Measurements from ENCODE around the gene BANP.
"Not testable (repeated sequence)": the region's sequence is repeated elsewhere in the genome, so short reads cannot be mapped to it uniquely, and the experiment has no call there.

BANP gene

DNA sequence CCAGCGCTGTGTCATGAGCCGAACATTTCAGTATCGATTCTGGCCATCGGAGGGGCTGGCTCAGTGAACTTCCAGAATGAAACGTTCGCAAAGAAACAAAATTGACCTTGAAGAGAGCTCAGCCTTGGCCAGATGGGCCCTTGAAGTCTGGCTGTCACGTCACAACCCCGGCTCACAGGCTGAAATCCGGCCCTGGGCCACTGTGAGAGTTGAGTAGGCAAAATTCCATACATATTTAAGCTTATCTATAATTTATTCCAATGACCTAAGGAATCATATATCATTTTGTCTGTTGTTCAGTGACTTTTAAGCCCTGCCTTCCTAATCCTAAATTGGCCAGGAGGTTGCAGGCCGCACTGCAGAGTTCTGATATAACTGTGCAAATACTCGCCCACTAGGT is 170.2 kb downstream of the BANP start:
- DNase-seq (ENCODE audit: low read depth, low spot score), result not testable (repeated sequence)

DNA sequence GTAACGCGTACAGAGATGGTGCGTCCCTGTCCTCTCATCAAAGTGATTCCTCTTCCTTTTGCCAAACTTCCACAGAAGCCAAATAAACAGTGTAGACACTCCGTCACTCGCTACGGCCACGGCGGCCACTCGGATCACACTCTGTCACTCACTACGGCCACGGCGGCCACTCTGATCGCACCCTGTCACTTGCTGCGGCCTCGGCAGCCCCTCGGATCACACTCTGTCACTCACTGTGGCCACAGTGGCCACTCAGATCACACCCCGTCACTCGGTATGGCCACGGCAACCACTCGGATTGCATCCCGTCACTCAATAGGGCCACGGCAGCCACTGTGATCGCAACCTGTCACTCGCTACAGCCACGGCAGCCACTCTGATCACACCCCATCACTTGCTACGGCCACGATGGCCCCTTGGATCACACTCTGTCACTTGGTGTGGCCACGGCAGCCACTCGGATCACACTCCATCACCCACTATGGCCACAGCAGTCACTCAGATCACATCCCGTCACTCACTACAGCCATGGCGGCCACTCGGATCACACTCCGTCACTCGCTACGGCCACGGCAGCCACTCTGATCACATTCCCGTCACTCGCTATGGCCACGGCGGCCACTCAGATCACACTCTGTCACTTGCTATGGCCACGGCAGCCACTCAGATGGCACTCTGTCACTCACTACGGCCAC is 170.8 kb downstream of the BANP start:
- DNase-seq (ENCODE audit: low read depth, low spot score), result no peak

Data from brain pericyte (primary cell).